GM23248 (cell line): ENCODE results near the gene KLRK1. TPM values are rescaled to one million over a fixed set of nuclear protein-coding genes. Genes with fewer than 3 reads are reported as not detected.
"Not testable (repeated sequence)": the region's sequence is repeated elsewhere in the genome, so short reads cannot be mapped to it uniquely, and the experiment has no call there.

Experiments used
- DNase-seq: peaks from one replicate; pipeline ENCODE4 v3.0.0-alpha.2; 2015
- H2AFZ ChIP-seq: fragments of 200-600 bp; sonication (generic); 2 replicates; pipeline ENCODE4 v1.6.1; 2016; ENCODE audit warnings: antibody characterized with exemption
- H3F3A ChIP-seq: fragments of 200-600 bp; sonication (generic); 2 replicates; pipeline ENCODE4 v1.6.1; 2016; ENCODE audit warnings: mild to moderate bottlenecking, antibody characterized with exemption, mixed run types; ENCODE audit not compliant: insufficient read depth
- H3K27ac ChIP-seq: fragments of 200-600 bp; sonication (generic); 2 replicates; pipeline ENCODE4 v1.5.1; 2016; ENCODE audit warnings: mild to moderate bottlenecking
- H3K27me3 ChIP-seq: fragments of 200-600 bp; sonication (generic); replicated peaks from 2 replicates; pipeline ENCODE4 v1.6.1; 2016; ENCODE audit warnings: mild to moderate bottlenecking; ENCODE audit not compliant: insufficient read depth
- H3K36me3 ChIP-seq: fragments of 200-600 bp; sonication (generic); 2 replicates; pipeline ENCODE4 v1.6.1; 2016; ENCODE audit warnings: low read depth, mild to moderate bottlenecking
- H3K4me1 ChIP-seq: fragments of 200-600 bp; sonication (generic); 2 replicates; pipeline ENCODE4 v1.6.1; 2016; ENCODE audit warnings: mild to moderate bottlenecking; ENCODE audit not compliant: insufficient read depth
- H3K4me2 ChIP-seq: fragments of 200-600 bp; sonication (generic); one replicate; pipeline ENCODE4 v1.6.1; 2016; ENCODE audit warnings: mild to moderate bottlenecking; ENCODE audit not compliant: unreplicated experiment
- H3K4me3 ChIP-seq: fragments of 200-600 bp; sonication (generic); 2 replicates; pipeline ENCODE4 v1.5.1; 2016; ENCODE audit warnings: mild to moderate bottlenecking
- H3K79me2 ChIP-seq: fragments of 200-600 bp; sonication (generic); 2 replicates; pipeline ENCODE4 v1.6.1; 2016; ENCODE audit warnings: mild to moderate bottlenecking; ENCODE audit not compliant: insufficient read depth
- H3K9ac ChIP-seq: fragments of 200-600 bp; sonication (generic); 2 replicates; pipeline ENCODE4 v1.6.1; 2016; ENCODE audit warnings: mild to moderate bottlenecking
- H3K9me2 ChIP-seq: fragments of 200-600 bp; sonication (generic); 2 replicates; pipeline ENCODE4 v1.6.1; 2016; ENCODE audit warnings: mixed run types, mild to moderate bottlenecking, moderate library complexity; ENCODE audit not compliant: insufficient read depth
- H3K9me3 ChIP-seq: fragments of 200-600 bp; sonication (generic); one replicate; pipeline ENCODE4 v1.6.1; 2017; ENCODE audit warnings: low read depth
- H4K20me1 ChIP-seq: fragments of 200-600 bp; sonication (generic); 2 replicates; pipeline ENCODE4 v1.6.0; 2016; ENCODE audit not compliant: insufficient read depth
- EZH2 ChIP-seq: fragments of 200-600 bp; sonication (generic); IDR thresholded peaks from 2 replicates; pipeline ENCODE4 v1.6.1; 2018; ENCODE audit warnings: antibody characterized with exemption, mild to moderate bottlenecking; ENCODE audit not compliant: insufficient read depth, poor library complexity, severe bottlenecking
- EZH2phosphoT487 ChIP-seq: fragments of 200-600 bp; sonication (generic); IDR thresholded peaks from 2 replicates; pipeline ENCODE4 v1.6.1; 2018; ENCODE audit warnings: antibody characterized with exemption, moderate library complexity, mild to moderate bottlenecking, low read depth; ENCODE audit not compliant: insufficient read depth
- WGBS, 2 experiments: methylation state at CpG; one replicate each; pipeline ENCODE4 v1.1.6; 2015 to 2017; ENCODE audit warnings: low lambda C conversion rate in 2 of 2, low coverage in 1 of 2; ENCODE audit errors: missing lambda C conversion rate in 2 of 2; 5-methylcytosine and 5-hydroxymethylcytosine counted together
- in situ Hi-C: fragments of 300-500 bp; cut with MboI; formaldehyde crosslinking; loops from 2 replicates; pipeline ENCODE4 v1.15.0; 2020
- polyA plus RNA-seq: library from polyadenylated mRNA; unstranded; fragments of >200 nt; fragmentation: Nextera tagmentation; extraction: Ambion mirVana; gene quantifications from 2 replicates; pipeline ENCODE4 v1.2.1, GENCODE V29; 2016
- total RNA-seq: library from RNA; depleted of rRNA; stranded (reverse); fragments of >200 nt; shearing (Covaris generic); gene quantifications from 2 replicates; pipeline ENCODE4 v1.2.3, GENCODE V29; 2014; rRNA removed

The KLRK1 gene
- not detected in 2 replicates for total RNA-seq
- not detected in 2 replicates for polyA plus RNA-seq

DNA sequence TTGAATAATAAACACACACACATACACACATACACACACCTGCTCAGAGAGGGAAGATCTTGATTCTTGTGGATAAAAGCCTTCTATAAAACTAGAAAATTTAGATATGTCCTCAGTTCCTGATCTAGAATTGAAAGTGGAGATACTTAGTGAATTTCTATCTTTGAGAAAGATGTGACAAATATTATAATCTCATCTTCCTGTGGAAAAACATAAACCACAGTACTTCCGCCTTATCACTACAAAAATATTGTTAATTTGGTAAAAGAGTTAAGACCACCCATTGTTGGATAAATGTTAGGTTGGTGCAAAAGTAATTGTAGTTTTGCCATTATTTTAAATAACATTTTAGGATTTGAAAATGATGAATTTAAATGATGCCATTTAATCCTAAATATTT lies at the start of gene KLRK1:
TSS of gene KLRK1 (minus strand) at position 138 of the 400 bp plus-strand sequence. CDS start 1,231 bp downstream, outside the sequence.
- no peak within 1 kb of the TSS for H3K4me2 ChIP-seq
- H3K9ac ChIP-seq = no peak within 1 kb of the TSS
- H3K4me3 ChIP-seq = no peak within 1 kb of the TSS
- in situ Hi-C loops = no loop called here
- H2AFZ ChIP-seq = no peak within 1 kb of the TSS
- TF ChIP-seq EZH2phosphoT487 = no peak
- no peak for TF ChIP-seq EZH2
- no peaks in the 10 kb centered on the region for H3K9me2 ChIP-seq
- H3K27ac ChIP-seq = no peak within 1 kb of the TSS
- no peaks in the 10 kb centered on the region for H3K36me3 ChIP-seq
- no peaks in the 10 kb centered on the region for H4K20me1 ChIP-seq
- H3K9me3 ChIP-seq = no peaks in the 10 kb centered on the region
- H3K27me3 ChIP-seq = no peaks in the 10 kb centered on the region
- 0 out of 2 replicates have a peak, but pooled peaks cover 2% of the 10 kb centered on the region for H3F3A ChIP-seq
- peaks cover 26% of the 10 kb centered on the region for H3K4me1 ChIP-seq
- DNase-seq = no peak
- no peaks in the 10 kb centered on the region for H3K79me2 ChIP-seq
- WGBS, 2 experiments = 98 to 100% methylated on average over 1 of the region's 1 CpG

- H3K27ac ChIP-seq, H3K79me2 ChIP-seq, H3K9ac ChIP-seq, H3K4me3 ChIP-seq, DNase-seq, H3K4me1 ChIP-seq, H3K36me3 ChIP-seq, H3K4me2 ChIP-seq, H3K27me3 ChIP-seq, H2AFZ ChIP-seq, H4K20me1 ChIP-seq, H3F3A ChIP-seq, in situ Hi-C loops, H3K9me2 ChIP-seq, H3K9me3 ChIP-seq: not testable (repeated sequence)
- WGBS, 2 experiments = 33% methylated on average over 2 of the region's 2 CpGs; no CpG with 5 or more reads in 1 of the 2 experiments
Observed at GRCh38 chr12:10437601-10438000, 47.8 kb upstream of the KLRK1 start.

GRCh38 chr12:10435816-10436215 lies 46.0 kb upstream of the KLRK1 start, which contains the start of gene KLRC2:
Gene KLRC2 (minus strand): TSS chr12:10436010. CDS start chr12:10435986, 24 bp downstream.
- H3K4me1 ChIP-seq, H3K79me2 ChIP-seq, H3K4me2 ChIP-seq, H3K9ac ChIP-seq, DNase-seq, H3K9me2 ChIP-seq, H3K27ac ChIP-seq, H2AFZ ChIP-seq, H3K9me3 ChIP-seq, H3K4me3 ChIP-seq, H4K20me1 ChIP-seq, H3K36me3 ChIP-seq, H3F3A ChIP-seq, H3K27me3 ChIP-seq, in situ Hi-C loops: not testable (repeated sequence)
- WGBS, 2 experiments = 53 to 62% methylated on average over 3 of the region's 3 CpGs

GRCh38 chr12:10430623-10431022 lies 40.8 kb upstream of the KLRK1 start:
- H3K4me2 ChIP-seq, H3K27ac ChIP-seq, DNase-seq, H3K79me2 ChIP-seq, H3K4me3 ChIP-seq, H3K4me1 ChIP-seq, H3K9me2 ChIP-seq, H2AFZ ChIP-seq, H4K20me1 ChIP-seq, H3K9ac ChIP-seq, in situ Hi-C loops, H3F3A ChIP-seq, H3K36me3 ChIP-seq, H3K9me3 ChIP-seq, H3K27me3 ChIP-seq: not testable (repeated sequence)
- 90 to 92% methylated on average over 4 of the region's 4 CpGs for WGBS, 2 experiments

GRCh38 chr12:10425938-10426337 lies 36.1 kb upstream of the KLRK1 start:
- 88 to 98% methylated on average over 5 to 7 of the region's 8 CpGs for WGBS, 2 experiments
- H3F3A ChIP-seq, in situ Hi-C loops, H3K9ac ChIP-seq, H3K9me3 ChIP-seq, H3K9me2 ChIP-seq, H3K4me3 ChIP-seq, DNase-seq, H3K36me3 ChIP-seq, H4K20me1 ChIP-seq, H3K4me1 ChIP-seq, H3K4me2 ChIP-seq, H2AFZ ChIP-seq, H3K27ac ChIP-seq, H3K27me3 ChIP-seq, H3K79me2 ChIP-seq: not testable (repeated sequence)

DNA sequence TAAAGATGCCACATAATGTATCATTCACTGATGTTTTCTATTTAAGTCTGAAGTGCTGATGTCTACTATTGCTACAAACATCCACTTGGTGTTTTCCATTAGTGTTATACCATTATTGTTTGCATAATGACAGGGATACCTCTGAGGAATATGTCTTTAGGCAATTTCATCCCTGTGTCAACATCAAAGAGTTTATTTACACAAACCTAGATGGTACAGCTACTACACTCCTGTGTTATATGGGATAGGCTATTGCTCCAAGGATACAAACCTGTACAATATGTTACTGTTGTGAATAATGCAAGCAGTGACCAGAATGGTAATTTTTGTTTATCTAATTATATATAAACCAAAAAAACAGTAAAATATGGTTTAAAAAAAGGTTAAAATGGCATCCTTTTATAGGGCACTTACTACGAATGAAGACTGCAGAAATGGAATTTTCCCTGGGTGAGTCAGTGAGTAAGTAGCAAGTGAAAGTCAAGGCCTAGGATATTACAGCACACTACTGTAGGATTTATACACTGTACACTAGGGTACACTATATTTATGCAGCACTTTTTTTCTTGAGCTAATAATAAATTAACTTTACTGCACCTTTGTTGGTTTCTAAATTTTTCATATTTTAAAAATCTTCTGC lies 34.5 kb upstream of the KLRK1 start:
- H3K79me2 ChIP-seq, H3F3A ChIP-seq, H4K20me1 ChIP-seq, H3K4me2 ChIP-seq, H3K36me3 ChIP-seq, H3K4me3 ChIP-seq, H3K4me1 ChIP-seq, H3K9me3 ChIP-seq, H3K27ac ChIP-seq, H3K9me2 ChIP-seq, H3K9ac ChIP-seq, in situ Hi-C loops, H3K27me3 ChIP-seq, H2AFZ ChIP-seq: not testable (repeated sequence)
- DNase-seq = peak; percentile 9
- WGBS, 2 experiments = 0 to 6% methylated on average over 1 of the region's 1 CpG

DNA sequence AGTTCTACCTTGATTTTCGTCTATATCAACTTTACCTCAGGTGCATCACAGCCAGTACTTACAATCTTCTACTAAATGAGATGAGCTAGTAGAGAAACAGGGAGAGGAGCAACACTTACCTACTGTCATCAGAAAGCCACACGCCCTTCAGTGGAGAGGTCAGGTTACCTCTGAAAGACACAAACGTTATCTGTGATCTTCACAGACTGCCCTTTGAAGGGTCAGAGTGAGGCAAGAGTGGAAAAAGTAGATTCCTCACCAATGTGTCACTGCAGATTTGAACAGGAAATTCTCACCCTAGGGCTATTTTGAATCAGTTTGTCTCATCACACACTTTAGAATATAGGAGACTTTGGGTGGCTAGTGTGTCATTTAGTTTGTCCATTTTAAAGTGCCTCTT lies 32.3 kb upstream of the KLRK1 start:
- H4K20me1 ChIP-seq, H3K27ac ChIP-seq, H3F3A ChIP-seq, H3K36me3 ChIP-seq, H3K9me3 ChIP-seq, H3K4me2 ChIP-seq, H3K9ac ChIP-seq, in situ Hi-C loops, H3K9me2 ChIP-seq, H2AFZ ChIP-seq, H3K27me3 ChIP-seq, H3K79me2 ChIP-seq, DNase-seq, H3K4me1 ChIP-seq, H3K4me3 ChIP-seq: not testable (repeated sequence)
- WGBS, 2 experiments = 36 to 48% methylated on average over 2 of the region's 3 CpGs
